Breast epithelium (tissue), 3 donors: ENCODE results near the gene PALLD.

Experiments used
- POLR2A ChIP-seq: fragments of 450-650 bp; IDR thresholded peaks from one replicate; pipeline ENCODE4 v1.6.1; 2016; ENCODE audit warnings: antibody characterized with exemption, mild to moderate bottlenecking, moderate library complexity
- POLR2AphosphoS5 ChIP-seq, 3 donors: sonication (generic); formaldehyde crosslinking; IDR thresholded peaks; one replicate each; pipeline ENCODE4 v1.6.1; 2017; ENCODE audit warnings: antibody characterized with exemption in 3 of 3
- TF ChIP-seq, protein P1 (sequence below), 3 donors: fragments of 450-650 bp; IDR thresholded peaks; one replicate each; pipeline ENCODE4 v1.5.1; 2016 to 2017; ENCODE audit warnings: antibody characterized with exemption in 3 of 3, mild to moderate bottlenecking in 3 of 3, moderate library complexity in 3 of 3

DNA sequence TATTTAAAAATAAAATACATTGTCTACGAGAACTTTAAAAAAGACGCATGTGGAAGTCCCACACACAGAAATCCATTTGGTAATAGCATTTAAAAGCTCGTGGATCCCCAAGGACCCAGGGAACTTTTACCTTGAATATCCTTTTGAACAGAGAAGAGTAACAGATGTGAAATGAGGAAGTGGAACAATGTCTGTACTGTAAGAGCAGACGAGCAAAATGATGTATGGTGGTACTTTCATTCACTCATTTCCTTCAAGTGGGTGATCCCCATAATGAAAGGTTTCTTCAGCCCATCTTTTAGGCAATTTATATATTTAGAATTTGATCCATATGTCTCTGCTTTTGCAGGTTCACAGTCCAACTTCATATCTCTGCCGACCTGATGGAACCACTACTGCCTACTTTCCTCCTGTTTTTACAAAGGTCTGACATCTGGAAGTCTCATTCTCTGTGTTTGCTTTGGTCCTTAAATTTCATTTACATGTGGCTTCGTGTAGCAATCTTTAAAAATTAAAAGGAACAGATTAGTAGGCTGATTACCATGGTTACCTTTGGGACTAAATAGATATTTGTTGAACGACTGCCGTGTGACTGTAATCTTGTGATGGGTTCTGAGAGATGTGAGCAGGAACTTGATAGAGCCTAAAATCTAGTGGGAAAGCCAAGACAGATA, 188.4 kb downstream of the PALLD start:
- TF ChIP-seq, protein P1, sequence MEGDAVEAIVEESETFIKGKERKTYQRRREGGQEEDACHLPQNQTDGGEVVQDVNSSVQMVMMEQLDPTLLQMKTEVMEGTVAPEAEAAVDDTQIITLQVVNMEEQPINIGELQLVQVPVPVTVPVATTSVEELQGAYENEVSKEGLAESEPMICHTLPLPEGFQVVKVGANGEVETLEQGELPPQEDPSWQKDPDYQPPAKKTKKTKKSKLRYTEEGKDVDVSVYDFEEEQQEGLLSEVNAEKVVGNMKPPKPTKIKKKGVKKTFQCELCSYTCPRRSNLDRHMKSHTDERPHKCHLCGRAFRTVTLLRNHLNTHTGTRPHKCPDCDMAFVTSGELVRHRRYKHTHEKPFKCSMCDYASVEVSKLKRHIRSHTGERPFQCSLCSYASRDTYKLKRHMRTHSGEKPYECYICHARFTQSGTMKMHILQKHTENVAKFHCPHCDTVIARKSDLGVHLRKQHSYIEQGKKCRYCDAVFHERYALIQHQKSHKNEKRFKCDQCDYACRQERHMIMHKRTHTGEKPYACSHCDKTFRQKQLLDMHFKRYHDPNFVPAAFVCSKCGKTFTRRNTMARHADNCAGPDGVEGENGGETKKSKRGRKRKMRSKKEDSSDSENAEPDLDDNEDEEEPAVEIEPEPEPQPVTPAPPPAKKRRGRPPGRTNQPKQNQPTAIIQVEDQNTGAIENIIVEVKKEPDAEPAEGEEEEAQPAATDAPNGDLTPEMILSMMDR (IDR thresholded peaks at IDR 0.05) = no peak
- TF ChIP-seq POLR2A (no peak), POLR2AphosphoS5 (IDR thresholded peaks at IDR 0.05) (no peak)
